Measurements from ENCODE around the gene AMN.

DNA sequence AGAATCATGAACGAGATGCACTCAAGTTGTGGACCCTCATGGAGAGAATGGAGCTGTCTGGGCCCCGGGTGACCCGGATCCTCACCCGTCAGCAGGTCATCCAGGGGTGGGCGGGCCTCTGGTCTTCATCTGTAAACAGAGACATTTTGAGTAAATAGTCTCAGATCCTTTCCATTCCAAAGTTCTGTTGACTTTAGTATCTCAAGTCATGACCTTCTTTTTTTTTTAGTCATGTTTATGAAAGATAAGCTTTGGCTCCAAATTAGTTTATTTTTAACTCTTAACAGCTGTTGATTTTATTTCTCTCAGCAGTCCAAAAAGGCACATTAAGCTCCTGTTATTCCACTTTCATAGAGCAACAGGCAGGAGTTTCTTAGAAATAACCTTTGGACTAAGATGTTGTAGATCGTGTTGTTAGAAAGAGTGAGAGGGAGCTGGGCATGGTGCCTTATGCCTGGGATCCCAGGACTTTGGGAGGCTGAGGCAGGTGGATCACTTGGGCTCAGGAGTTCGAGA lies 48.9 kb upstream of the AMN start:
- TF ChIP-seq EGR1 (IDR thresholded peaks at IDR 0.05; ENCODE audit: low read depth in 2 of 2) (peak in 1 of 2 donors; percentile 56), MAX (IDR thresholded peaks at IDR 0.05) (peak; percentile 70), YY1 (IDR thresholded peaks at IDR 0.05) (peak; percentile 53), REST (IDR thresholded peaks at IDR 0.05) (peak; percentile 16), RAD21 (IDR thresholded peaks at IDR 0.05) (peak; percentile 11 to 20), JUND (IDR thresholded peaks at IDR 0.05) (peak; percentile 32 to 50)
- TF ChIP-seq, protein P1, sequence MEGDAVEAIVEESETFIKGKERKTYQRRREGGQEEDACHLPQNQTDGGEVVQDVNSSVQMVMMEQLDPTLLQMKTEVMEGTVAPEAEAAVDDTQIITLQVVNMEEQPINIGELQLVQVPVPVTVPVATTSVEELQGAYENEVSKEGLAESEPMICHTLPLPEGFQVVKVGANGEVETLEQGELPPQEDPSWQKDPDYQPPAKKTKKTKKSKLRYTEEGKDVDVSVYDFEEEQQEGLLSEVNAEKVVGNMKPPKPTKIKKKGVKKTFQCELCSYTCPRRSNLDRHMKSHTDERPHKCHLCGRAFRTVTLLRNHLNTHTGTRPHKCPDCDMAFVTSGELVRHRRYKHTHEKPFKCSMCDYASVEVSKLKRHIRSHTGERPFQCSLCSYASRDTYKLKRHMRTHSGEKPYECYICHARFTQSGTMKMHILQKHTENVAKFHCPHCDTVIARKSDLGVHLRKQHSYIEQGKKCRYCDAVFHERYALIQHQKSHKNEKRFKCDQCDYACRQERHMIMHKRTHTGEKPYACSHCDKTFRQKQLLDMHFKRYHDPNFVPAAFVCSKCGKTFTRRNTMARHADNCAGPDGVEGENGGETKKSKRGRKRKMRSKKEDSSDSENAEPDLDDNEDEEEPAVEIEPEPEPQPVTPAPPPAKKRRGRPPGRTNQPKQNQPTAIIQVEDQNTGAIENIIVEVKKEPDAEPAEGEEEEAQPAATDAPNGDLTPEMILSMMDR (IDR thresholded peaks at IDR 0.05; ENCODE audit: low read depth, low read length, missing input control) = no peak
- TF ChIP-seq, protein P2, sequence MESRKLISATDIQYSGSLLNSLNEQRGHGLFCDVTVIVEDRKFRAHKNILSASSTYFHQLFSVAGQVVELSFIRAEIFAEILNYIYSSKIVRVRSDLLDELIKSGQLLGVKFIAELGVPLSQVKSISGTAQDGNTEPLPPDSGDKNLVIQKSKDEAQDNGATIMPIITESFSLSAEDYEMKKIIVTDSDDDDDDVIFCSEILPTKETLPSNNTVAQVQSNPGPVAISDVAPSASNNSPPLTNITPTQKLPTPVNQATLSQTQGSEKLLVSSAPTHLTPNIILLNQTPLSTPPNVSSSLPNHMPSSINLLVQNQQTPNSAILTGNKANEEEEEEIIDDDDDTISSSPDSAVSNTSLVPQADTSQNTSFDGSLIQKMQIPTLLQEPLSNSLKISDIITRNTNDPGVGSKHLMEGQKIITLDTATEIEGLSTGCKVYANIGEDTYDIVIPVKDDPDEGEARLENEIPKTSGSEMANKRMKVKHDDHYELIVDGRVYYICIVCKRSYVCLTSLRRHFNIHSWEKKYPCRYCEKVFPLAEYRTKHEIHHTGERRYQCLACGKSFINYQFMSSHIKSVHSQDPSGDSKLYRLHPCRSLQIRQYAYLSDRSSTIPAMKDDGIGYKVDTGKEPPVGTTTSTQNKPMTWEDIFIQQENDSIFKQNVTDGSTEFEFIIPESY (IDR thresholded peaks at IDR 0.05) = peak; percentile 37

Data from liver (tissue), 3 donors.